HG03159 (cell line): ENCODE results near the gene ATF2.
A peak's percentile ranks its signal among the peaks of the same experiment; 100 is the strongest.

Experiments
- ATAC-seq: cut with Tn5 transposase; IDR thresholded peaks from one replicate; pipeline ENCODE4 v1.9.1; 2021; ENCODE audit warnings: mild to moderate bottlenecking, moderate library complexity; ENCODE audit not compliant: unreplicated experiment

ATF2 gene

DNA sequence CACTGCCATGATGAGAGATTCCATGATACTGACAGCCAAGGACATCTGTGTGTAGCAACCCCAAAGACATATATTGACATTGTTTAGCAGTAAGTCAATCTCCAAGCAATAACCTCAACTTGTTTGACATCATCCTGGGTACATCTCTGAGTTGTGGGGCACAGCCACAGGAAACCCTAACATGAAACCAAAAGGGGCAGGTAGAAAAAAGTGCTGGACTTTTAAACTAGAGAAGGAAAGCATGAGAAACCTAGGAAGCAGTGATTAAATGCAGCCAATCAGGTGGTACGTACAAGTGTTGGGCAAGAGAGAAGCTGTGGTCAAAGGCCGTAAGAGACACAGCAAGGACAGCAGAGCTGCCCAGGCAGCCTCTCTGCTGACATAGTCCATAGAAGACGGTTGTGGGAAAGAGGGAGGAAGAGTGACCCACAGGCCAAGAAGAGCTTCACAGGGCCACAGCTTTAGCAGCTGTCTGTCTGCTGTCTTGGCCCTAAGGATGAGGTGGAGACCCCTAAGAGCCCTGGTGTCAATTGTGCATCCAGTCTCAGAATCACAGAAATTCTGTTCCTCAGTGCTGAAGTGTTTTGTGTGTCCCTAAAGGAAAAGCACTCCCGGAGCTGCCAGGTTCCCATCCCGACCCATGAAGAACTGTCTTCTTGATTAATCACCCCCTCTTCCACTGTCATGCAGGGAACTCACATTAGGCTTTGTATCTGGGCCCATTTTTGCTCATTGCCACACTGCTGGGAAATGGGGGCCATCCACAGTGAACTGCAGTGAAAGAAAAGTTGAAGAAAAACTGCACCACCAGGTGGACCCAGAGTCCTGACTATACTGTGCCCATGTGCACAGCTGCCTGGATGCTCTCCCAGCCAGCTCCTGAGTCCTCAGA lies 137.4 kb downstream of the ATF2 start:
- peak; percentile 52 for ATAC-seq

DNA sequence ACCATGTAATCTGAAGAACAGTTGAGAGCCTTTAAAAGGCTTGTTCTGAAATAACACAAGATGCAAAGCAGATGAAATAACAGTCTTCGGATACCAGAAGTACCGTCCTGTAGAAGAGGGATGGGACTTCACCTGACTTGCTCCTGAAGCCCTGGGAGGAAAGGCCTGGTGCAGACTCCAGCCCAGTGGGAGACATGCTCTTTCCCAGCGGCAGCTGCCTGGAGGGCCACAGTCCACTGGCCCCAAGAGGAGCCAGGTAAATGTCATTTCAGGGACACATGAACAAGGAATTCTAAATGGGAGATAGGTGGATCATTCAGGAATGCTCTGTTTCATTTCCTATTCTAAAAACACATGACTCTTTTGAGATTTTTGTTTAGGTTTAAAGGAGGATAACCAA lies 140.2 kb downstream of the ATF2 start:
- no peak for ATAC-seq

DNA sequence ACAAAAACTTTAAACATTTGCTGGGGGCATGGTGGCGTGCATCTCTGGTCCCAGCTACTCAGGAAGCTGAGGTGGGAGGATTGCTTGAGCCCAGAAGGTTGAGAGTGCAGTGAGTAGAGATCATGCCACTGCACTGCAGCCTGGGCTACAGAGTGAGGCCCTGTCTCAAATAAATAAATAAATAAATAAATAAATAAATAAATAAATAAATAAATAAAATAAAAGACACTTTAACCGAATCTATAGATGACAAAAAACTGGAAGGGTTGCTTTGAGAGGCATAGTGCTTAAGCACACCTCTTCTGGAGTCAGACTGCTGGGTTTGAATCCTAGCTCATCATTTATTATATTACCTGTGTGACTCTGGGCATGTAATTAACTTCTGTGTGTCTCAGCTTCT lies 141.6 kb downstream of the ATF2 start:
- no peak for ATAC-seq

DNA sequence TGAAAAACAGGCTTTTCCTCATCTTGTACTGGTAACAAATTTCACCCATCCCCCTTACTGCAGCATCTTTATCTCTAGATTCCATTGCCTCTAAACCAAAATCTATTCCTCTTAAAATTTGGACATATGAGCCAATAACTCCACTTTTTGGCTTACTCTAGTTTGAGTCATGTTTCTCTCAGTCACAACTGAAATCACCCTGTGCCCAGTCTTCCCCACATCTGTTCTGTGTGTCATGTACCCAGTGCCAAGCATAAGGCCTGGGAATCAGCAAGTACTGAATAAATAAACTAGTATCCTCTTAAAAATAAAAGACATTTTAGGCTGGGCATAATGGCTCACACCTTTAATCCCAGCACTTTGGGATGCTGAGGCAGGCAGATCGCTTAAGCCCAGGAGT lies 142.1 kb downstream of the ATF2 start:
- ATAC-seq: no peak

- no peak for ATAC-seq
These were observed 142.8 kb downstream of the ATF2 start for GRCh38 chr2:175025233-175025632.

GRCh38 chr2:175022923-175023322 lies 145.1 kb downstream of the ATF2 start:
- no peak for ATAC-seq
